Measurements from ENCODE around the gene ADARB1.
"Not testable (repeated sequence)": the region's sequence is repeated elsewhere in the genome, so short reads cannot be mapped to it uniquely, and the experiment has no call there.

GRCh38 chr21:45140944-45141343 lies 66.6 kb downstream of the ADARB1 start:
- TF ChIP-seq, protein P1, sequence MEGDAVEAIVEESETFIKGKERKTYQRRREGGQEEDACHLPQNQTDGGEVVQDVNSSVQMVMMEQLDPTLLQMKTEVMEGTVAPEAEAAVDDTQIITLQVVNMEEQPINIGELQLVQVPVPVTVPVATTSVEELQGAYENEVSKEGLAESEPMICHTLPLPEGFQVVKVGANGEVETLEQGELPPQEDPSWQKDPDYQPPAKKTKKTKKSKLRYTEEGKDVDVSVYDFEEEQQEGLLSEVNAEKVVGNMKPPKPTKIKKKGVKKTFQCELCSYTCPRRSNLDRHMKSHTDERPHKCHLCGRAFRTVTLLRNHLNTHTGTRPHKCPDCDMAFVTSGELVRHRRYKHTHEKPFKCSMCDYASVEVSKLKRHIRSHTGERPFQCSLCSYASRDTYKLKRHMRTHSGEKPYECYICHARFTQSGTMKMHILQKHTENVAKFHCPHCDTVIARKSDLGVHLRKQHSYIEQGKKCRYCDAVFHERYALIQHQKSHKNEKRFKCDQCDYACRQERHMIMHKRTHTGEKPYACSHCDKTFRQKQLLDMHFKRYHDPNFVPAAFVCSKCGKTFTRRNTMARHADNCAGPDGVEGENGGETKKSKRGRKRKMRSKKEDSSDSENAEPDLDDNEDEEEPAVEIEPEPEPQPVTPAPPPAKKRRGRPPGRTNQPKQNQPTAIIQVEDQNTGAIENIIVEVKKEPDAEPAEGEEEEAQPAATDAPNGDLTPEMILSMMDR (optimal IDR thresholded peaks at IDR 0.05 in 1 of 3, IDR thresholded peaks at IDR 0.05 in 1 of 3, conservative IDR thresholded peaks at IDR 0.05 in 1 of 3; ENCODE audit: extremely low read depth in 1 of 3, insufficient read depth in 2 of 3, low read length in 3 of 3), result not testable (repeated sequence)
- not testable (repeated sequence) for TF ChIP-seq EZH2 (IDR thresholded peaks at IDR 0.05; ENCODE audit: low read length)
